HepG2 (cell line): Measurements from ENCODE around the gene FER1L5. TPM values are rescaled to one million over a fixed set of nuclear protein-coding genes. Genes with fewer than 3 reads are reported as not detected.

Experiments used
- BRF2 ChIP-seq: sonication (generic); formaldehyde crosslinking; IDR thresholded peaks from 2 replicates; pipeline ENCODE4 v1.8.1; 2022; ENCODE audit warnings: mild to moderate bottlenecking, missing genetic modification reagents
- HNF1A ChIP-seq, 2 experiments: sonication (generic) in 1 of 2; formaldehyde crosslinking in 1 of 2; IDR thresholded peaks; 2 replicates each; pipeline versions ENCODE4 v1.4.0 to v1.6.1; 2016 to 2020; ENCODE audit warnings: borderline replicate concordance in 1 of 2, low read depth in 1 of 2, mild to moderate bottlenecking in 1 of 2, missing genetic modification reagents in 1 of 2
- MYNN ChIP-seq: sonication (generic); formaldehyde crosslinking; IDR thresholded peaks from 2 replicates; pipeline ENCODE4 v1.4.0; 2020; ENCODE audit warnings: mild to moderate bottlenecking, low read depth, missing genetic modification reagents
- NFKBIZ ChIP-seq: IDR thresholded peaks from 2 replicates; pipeline ENCODE4 v1.6.1; 2018; ENCODE audit warnings: missing genetic modification reagents, missing compliant biosample characterization
- PHF21A ChIP-seq: sonication (generic); formaldehyde crosslinking; IDR thresholded peaks from 2 replicates; pipeline ENCODE4 v1.5.0; 2020; ENCODE audit warnings: mild to moderate bottlenecking, missing genetic modification reagents
- POLR2AphosphoS2 ChIP-seq: IDR thresholded peaks from 2 replicates; pipeline ENCODE4 v1.6.1; 2011; ENCODE audit warnings: low read depth, low read length, improper control_type of control experiment
- TCF7 ChIP-seq: sonication (generic); IDR thresholded peaks from 2 replicates; pipeline ENCODE4 v1.6.1; 2016; ENCODE audit warnings: antibody characterized with exemption, low read depth
- ZBTB7B ChIP-seq: sonication (generic); formaldehyde crosslinking; IDR thresholded peaks from 2 replicates; pipeline ENCODE4 v1.4.0; 2020; ENCODE audit warnings: missing genetic modification reagents
- ZFP37 ChIP-seq: sonication (generic); formaldehyde crosslinking; IDR thresholded peaks from 2 replicates; pipeline ENCODE4 v1.4.0; 2020; ENCODE audit warnings: missing genetic modification reagents, borderline replicate concordance
- ZNF207 ChIP-seq: fragments of 450-650 bp; IDR thresholded peaks from 2 replicates; pipeline ENCODE4 v1.6.1; 2016; ENCODE audit warnings: antibody characterized with exemption, borderline replicate concordance
- ZNF280D ChIP-seq: sonication (generic); formaldehyde crosslinking; IDR thresholded peaks from 2 replicates; pipeline ENCODE4 v1.5.1; 2020; ENCODE audit warnings: mild to moderate bottlenecking, missing genetic modification reagents
- ZNF296 ChIP-seq: sonication (generic); formaldehyde crosslinking; conservative IDR thresholded peaks from 2 replicates; pipeline ENCODE4 v1.5.0; 2020; ENCODE audit warnings: mild to moderate bottlenecking, missing genetic modification reagents
- ZNF639 ChIP-seq: conservative IDR thresholded peaks from 2 replicates; pipeline ENCODE4 v1.6.1; 2018; ENCODE audit warnings: missing genetic modification reagents
- ZNF674 ChIP-seq: sonication (generic); formaldehyde crosslinking; IDR thresholded peaks from 2 replicates; pipeline ENCODE4 v1.5.0; 2020; ENCODE audit warnings: low read depth, mild to moderate bottlenecking, missing genetic modification reagents
- ZNF781 ChIP-seq: sonication (generic); formaldehyde crosslinking; IDR thresholded peaks from 2 replicates; pipeline ENCODE4 v1.5.1; 2020; ENCODE audit warnings: borderline replicate concordance, mild to moderate bottlenecking, missing genetic modification reagents; ENCODE audit errors: not compliant biosample characterization
- ZNF879 ChIP-seq: sonication (generic); formaldehyde crosslinking; IDR thresholded peaks from 2 replicates; pipeline ENCODE4 v1.8.1; 2023; ENCODE audit warnings: missing genetic modification reagents
- polyA plus RNA-seq, 8 experiments: library from polyadenylated mRNA; depleted of rRNA in 3 of 8; stranded (reverse) in 7 of 8; unstranded in 1 of 8; fragments of >200 nt; fragmentation: Illumina TruSeq in 4 of 8; extraction: Trizol in 4 of 8; gene quantifications; 2 replicates each; pipeline versions ENCODE4 v1.2.1 to v1.2.3, GENCODE V29; 2011 to 2016; ENCODE audit warnings: low read depth in 4 of 8, missing spikeins in 1 of 8, mixed read lengths in 1 of 8; ENCODE audit not compliant: insufficient read depth in 1 of 8
- total RNA-seq, 5 experiments: library from RNA; depleted of rRNA; stranded (reverse); fragments of >200 nt; fragmentation: Illumina TruSeq; extraction: Trizol; gene quantifications; 2 replicates each; pipeline ENCODE4 v1.2.3, GENCODE V29; 2016; ENCODE audit warnings: low read depth in 1 of 5

The FER1L5 gene
- total and polyA plus RNA-seq, 2 of the 13 experiments (the other 11 are each of a cell fraction or from before 2014, with no cell fraction given), result 0.02 to 0.08 TPM

GRCh38 chr2:96685577-96686459 is 43.3 kb downstream of the FER1L5 start (continued):
- TF ChIP-seq HNF1A (IDR thresholded peaks at IDR 0.05; ENCODE audit: low read depth) (no peak), HNF1A (CRISPR knock-in tag; IDR thresholded peaks at IDR 0.05; ENCODE audit: borderline replicate concordance) (no peak), ZBTB7B (CRISPR knock-in tag) (peak; percentile 75), ZNF879 (no peak), MYNN (CRISPR knock-in tag) (no peak), ZNF207 (no peak), ZFP37 (CRISPR knock-in tag) (no peak), ZNF674 (no peak), ZNF781 (CRISPR knock-in tag) (peak; percentile 51), ZNF296 (CRISPR knock-in tag) (peak; percentile 73), BRF2 (CRISPR knock-in tag) (no peak), ZNF639 (CRISPR knock-in tag) (no peak), NFKBIZ (CRISPR knock-in tag) (no peak), TCF7 (no peak), ZNF280D (CRISPR knock-in tag) (peak; percentile 66; the same call in 1 of the 2 replicates), PHF21A (peak; percentile 82), POLR2AphosphoS2 (no peak)
